ENCODE data around the gene RAPGEF6.
"Not testable (repeated sequence)": the region's sequence is repeated elsewhere in the genome, so short reads cannot be mapped to it uniquely, and the experiment has no call there.

The RAPGEF6 gene

DNA sequence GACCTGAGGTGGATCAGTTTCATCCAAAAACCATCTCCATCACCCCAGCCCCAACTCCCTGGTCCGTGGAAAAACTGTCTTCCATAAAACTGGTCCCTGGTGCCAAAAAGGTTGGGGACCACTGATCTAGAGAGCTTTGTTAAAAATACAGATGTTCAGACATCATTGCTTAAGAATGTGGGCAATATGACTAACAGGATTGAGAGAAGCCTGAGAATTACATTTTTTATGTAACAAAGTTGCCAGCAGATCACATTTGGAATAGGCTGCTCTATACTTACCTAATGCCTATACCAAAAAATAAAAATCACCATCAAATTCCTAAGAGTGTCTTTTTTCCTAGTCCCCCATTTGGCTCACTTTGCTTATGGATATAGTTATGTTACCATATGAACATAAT lies 143.3 kb downstream of the RAPGEF6 start:
- DNase-seq, result peak; percentile 18

DNA sequence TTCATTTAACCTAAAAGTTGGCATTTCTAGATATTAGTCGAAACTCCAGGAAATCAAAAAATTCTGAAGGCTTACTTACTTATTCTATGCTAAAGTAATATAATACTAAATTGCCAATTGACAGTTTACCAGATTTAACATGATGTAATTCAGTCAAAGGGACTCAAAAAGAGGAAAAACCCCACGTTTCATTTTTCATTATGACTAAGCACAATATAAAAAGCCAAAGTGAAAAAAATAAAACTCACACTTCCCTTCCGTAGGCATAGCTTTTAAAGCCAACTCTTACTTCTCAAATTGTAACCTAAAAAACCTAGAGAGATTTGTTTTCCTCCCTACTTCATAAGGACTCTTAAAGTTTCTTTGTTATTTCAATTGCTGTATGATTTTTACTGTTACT lies 146.6 kb downstream of the RAPGEF6 start:
- no peak for DNase-seq

DNA sequence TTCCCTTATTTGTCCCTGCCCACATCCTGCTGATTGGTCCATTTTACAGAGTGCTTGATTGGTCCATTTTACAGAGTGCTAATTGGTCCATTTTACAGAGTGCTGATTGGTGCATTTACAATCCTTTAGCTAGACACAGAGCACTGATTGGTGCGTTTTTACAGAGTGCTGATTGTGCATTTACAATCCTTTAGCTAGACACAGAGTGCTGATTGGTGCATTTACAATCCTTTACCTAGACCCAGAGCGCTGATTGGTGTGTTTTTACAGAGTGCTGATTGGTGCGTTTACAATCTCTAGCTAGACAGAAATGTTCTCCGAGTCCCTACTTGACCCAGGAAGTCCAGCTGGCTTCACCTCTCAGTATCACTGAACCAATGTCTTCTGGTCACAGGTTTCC lies 147.7 kb downstream of the RAPGEF6 start:
- DNase-seq, result not testable (repeated sequence)

DNA sequence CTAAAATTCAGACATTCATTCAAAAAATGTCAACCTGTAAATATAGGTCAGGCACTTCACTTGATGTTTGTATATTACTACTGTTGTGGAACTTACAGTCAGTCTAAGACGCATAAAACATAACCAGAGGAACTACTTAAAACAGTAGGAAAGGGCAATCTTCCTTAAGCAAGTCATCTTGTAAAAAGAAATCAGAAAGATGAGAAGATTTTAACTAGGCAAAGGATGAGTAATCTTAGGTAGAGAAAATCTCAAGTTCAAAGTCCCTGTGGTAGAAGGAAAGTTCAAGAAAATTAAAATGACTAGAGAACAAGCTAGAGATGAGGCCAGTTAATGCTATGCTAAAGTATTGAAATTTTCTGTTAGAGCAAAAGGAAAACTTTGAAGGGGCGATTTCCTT lies 152.4 kb downstream of the RAPGEF6 start:
- no peak for DNase-seq

DNA sequence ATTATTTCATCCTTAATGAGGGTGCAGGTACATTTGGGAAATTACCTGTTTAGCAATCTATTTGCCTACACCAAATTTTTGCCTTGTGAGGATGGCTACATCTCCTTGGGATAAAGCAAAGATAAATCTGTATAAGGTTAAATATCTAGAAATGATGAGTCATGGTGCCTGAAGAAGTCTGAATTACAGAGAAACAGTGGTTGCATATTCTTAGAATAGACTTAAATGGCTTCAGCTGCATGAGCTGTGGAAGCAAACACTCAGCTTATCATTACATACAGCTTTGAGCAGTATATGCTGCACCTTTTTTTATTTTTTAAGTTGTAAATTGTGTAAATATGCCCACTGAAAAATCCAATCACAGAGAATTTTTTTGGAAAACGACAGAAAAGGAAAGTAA lies 153.5 kb downstream of the RAPGEF6 start:
- no peak for DNase-seq

DNA sequence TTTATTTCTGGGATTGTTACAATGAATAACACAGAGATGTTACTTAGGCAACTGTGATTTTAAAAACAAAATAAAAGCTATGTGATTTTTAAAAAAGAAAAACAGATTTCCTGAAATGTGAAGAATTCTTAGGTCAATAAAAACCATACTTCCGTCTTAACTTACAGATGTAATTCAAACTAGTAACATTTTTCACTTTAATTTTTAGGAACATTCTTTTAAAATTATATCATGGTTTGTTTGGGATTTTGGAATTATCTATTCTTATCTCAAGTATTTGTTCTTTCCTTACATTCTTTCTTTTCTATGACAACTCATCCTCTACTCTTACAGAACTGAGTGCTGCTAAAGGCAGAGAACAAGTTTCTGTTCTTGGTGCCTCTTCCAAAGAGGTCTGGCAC lies 159.5 kb downstream of the RAPGEF6 start:
- peak; percentile 55 for DNase-seq

DNA sequence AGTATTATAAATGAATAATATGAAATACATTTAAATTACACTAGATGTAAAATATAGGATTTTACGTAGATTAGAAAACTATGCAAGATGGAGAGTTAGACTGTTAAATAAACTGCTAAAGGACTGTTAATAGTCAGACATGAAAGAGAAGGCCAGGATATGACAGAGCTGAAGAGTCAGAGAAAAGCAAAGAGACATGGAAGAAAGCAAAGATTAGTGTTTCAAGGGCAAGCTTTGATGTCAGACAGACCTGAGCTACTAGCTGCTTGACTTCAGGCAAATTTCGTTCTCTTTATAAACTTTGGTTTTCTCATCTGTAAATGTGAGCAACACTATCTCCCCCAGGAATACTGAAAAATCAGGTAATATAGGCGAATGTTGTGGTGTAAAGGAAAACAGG lies 161.3 kb downstream of the RAPGEF6 start:
- DNase-seq, result no peak

DNA sequence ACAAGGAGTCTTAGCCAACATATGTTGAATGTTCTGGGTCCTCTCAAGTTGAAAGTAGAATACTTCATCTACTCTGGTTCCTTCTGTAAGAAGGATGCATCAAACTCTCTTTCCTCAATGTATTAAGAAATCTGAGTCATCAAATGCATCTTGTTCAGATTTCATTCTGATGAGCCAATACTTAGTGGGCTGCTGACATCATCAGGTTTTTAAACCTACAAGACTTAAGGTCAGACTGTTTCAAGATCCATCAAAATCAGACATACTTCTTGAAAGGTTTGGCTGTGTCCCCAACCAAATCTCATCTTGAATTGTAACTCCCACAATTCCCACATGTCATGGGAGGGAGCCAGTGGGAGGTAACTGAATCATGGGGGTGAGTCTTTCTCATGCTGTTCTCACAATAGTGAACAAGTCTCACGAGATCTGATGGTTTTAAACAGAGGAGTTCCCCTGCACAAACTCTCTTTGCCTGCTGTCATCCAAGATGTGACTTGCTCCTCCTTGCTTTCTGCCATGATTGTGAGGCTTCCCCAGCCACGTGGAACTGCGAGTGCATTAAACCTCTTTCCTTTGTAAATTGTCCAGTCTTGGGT lies 168.8 kb downstream of the RAPGEF6 start:
- DNase-seq, result peak; percentile 75

DNA sequence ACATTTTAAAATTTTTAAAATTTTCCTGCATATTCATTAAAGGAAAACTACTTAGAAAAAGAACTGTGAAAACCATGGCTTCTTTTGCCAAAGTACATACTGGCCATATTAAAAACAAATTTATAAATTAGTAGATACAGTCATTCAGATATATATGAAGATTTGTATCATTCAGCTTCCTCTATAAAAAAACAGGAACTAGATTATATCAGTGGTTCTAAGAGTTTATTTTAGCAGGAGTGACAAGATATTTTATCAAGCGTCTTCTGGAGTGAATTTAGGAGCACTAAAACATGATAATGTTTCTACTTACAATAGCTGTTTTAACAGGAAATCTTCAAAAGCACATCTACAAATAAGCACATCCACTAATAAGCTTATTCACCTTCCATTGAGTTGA lies 171.4 kb downstream of the RAPGEF6 start:
- DNase-seq, result no peak

DNA sequence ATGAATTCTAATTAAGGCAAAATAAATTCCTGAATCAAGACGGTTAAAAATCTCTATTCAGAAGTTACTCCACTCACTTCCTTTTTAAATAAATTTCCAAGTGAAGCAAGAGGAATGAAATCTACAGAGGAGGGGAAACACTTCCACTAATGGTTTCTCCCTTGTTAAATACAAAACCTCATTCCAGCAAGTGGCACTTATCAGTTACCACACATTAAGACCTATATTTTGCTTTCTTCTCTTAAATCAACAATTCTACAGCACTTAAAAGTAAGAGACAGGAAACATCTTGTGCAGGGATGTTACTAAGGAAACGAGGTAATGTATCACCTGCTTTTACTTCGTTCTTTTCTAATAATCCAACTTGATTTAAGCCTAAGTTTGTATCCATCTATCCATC lies 172.6 kb downstream of the RAPGEF6 start:
- no peak for DNase-seq

DNA sequence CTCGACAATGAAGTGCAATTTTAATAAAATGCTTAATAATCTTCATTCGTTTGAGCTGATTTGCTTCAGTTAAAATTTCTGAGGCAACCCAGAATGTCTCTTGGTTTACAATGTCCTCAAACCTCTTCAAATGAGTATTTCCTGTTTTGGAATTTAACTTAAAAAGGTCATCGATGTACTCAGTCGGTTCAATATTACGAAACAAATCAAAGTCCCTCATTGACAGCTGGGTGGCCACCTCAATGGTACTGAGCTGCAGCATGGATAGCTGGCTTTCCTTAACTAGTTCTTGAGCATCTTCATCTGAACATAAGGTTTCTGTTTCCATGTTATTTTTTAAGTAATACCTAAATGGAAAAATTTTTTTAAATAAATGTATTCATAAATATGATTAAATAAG lies 173.3 kb downstream of the RAPGEF6 start:
- no peak for DNase-seq

DNA sequence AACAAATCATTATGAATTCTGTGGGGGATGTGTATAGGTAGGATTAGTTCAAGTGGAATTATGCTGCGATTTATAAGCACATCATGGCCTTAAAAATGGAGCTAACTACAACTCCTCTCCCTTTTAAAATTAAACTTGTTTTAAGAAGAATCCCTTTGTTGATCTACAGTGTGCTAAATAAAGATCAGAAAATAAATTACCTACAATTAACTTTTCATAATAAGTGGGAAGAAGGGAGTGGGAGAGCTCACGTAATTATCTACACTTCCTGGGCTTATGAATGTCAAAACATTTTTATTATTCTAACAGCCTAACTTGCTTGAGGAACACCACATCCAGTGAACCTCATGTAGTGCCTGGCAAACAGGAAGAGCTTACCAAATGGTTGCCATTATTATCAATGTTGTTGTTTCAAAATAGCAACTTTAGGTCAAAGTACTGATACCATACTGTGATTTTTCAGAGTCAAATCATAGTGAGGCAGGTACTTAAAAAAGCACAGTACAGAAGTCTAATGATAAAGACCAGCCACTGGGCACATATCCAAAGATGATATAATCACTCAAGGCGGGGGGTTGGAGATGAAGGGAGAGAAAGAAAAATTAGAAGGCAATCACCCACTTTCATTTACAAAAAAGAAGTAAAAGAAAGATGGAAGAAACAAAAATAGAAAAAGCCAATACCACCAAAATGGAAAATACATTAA lies 174.0 kb downstream of the RAPGEF6 start:
- DNase-seq, result no peak

DNA sequence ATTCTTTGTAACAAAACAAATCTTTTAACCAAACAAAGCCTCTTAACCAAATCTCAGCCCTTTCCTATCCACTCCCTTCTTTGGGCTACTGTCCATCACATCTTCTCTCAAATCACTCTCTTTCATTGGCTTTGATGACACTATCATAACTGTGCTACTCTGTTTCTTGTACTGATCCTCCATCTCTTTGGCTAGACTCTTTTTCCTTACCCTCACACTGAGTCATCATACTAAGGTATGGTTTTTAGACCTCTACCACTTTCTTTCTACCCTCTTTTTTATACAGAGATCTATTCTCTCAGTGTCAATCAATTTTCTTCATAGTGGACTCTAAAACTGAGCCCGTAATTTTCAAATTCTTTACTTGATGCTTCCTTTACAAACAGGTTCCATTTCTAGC lies 174.9 kb downstream of the RAPGEF6 start:
- DNase-seq, result no peak

DNA sequence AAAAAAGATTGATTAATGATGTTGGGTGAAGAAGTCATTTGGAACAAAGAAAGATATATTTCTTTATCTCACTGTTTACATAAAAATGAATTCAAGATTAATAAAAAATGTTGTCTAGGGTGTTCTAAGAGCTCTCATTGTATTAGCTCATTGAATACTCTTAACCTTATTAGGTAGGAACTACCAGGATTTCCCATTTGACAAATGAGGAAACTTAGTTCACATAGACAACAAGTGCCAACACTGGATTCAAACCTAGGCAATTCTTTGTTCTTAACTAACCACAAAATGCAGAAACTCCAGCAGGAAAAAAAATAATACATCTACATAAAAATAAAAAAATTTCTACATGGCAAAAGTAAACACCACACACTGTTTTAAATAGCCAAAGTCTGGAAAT lies 175.8 kb downstream of the RAPGEF6 start:
- no peak for DNase-seq

DNA sequence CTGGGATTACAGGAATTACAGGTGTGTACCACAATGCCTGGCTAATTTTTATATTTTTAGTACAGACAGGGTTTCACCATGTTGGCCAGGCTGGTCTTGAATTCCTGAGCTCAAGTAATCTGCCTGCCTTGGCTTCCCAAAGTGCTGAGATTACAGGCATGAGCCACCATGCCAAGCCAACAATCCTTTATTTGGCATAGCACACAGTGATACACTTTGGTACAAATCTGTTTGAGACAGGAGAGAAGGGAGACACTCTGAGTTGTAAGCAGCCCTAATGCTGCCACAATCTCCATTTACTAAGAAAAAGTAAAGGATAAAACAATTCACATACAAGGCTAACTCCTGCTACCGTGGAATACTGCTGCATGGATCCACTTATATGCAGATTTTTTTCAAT lies 177.8 kb downstream of the RAPGEF6 start:
- no peak for DNase-seq

DNA sequence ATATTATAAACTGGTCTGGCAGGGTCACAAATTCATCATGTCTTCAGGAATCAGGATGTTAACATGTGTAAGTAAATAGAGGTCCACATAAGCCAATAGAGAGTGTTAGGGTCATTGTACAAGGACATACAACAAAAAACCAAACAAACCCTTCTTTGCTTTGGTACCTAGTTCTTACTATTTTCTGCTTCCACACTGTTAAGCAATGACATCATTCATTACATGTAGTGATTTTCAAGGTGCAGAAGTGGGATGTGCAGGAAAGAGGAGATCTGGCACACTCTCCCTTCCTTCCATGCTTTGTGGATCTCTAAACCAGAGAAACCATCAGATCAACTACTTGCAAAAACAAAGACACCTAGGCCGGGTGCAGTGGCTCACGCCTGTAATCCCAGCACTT lies 184.1 kb downstream of the RAPGEF6 start:
- no peak for DNase-seq

DNA sequence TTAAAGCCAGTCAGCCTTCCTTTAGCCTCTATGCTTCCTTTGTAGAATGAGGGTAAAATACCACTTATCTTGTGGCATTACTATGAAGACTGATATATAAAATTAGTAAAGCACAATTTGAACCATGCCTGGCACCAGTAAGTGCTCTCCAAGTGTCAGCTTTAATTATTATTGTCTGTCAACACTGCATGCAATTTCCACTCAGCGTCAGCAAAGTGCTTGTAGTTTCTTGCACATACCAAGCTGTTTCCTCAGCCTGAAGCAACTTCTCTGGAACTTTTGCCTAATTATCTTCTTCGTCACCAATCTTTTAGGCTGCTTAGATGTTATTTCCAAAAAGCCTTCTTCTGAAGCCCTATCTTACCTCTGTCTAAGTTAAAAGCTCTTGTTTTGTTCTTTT lies 193.8 kb downstream of the RAPGEF6 start:
- no peak for DNase-seq

DNA sequence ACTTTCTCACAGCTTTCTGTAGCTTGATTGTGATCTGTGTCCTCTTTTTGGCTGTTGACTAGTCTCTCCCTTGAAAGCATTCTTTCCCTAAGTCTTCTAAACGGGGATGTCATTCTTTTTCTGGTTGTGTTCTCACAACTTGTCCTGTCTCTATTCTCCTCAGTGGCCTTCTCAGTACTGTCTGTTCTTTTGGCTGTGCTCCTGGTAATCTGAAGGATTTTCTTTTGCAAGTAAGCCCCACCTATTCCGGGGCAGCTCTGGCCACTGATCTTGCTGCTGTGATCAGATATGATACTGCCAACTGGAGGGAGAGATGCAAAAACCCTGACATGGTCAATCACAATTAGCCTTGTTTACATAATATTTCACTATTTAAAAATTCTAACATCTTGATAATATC lies 198.9 kb downstream of the RAPGEF6 start:
- no peak for DNase-seq

DNA sequence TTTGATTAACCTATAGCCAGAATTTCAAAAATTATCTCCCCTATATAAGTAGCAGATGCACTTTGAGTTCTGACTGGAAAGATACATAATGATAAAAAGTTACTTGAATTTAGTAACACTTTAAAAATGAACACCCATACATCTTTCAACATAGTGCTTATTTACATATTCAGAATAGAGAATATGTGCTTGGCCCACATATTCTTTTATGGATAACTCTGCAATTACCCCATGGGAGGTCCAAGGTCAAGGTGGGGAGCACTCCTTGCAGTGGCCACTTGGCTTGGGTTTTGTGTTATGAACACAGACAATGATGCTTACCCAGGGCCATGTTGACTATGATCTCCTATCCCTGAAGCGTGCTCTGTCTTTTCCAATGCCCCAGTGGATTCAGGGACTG lies 201.9 kb downstream of the RAPGEF6 start:
- DNase-seq, result no peak

DNA sequence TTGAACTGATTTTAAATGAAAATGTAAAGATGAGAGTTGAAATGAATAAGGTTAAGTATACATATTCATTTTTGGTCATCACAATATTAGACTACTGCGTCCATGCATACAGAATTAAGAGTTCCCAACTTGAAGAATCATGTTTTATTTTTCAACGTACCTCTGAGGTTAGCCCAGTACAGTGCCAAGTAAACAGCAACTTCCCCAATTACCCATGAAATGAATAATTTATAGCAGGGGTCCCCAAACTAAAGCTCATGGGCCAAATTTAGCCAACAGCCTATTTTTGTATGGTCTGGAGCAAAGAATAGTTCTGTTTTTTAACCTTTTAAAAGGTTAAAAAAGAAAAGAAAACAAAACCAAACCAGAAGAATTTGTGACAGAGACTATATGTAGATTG lies 203.2 kb downstream of the RAPGEF6 start:
- no peak for DNase-seq

DNA sequence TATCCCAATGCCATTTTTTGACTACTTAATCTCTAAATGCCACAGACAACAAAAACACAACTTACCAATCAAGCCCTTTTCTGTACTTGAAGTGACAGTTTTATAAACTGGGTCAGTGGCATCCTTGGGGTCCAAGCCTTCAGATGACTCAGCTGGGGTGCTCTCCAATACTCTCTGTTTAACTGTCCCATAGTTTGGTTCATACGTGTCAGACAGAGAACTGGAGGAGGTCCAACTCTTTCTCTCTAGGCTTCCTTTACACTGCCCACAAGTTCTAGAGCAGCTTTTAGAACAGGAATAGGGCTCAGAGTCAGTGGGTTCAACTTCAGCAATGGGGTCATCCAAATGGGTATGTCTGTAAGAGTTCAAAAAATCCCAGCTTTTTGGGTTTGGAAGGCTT lies 204.2 kb downstream of the RAPGEF6 start:
- no peak for DNase-seq

DNA sequence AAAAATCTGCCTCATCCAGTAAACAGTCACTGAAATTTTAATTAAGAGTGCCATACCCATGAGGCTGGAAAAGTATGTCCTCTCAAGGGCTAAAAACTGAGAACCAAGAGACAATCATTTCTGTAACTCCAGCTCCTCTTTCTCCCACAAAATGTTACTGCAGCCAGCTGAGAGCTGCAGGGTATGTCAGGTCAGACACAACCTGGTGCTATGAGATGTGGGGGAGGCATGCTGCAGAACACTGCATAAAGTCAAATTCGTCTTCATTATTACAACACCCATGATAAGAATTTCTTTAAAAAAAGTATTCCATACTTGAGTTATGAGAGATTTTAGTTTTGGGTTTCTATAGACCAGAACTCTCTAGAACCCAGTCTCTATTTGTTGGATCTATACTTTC lies 209.0 kb downstream of the RAPGEF6 start:
- DNase-seq, result no peak

DNA sequence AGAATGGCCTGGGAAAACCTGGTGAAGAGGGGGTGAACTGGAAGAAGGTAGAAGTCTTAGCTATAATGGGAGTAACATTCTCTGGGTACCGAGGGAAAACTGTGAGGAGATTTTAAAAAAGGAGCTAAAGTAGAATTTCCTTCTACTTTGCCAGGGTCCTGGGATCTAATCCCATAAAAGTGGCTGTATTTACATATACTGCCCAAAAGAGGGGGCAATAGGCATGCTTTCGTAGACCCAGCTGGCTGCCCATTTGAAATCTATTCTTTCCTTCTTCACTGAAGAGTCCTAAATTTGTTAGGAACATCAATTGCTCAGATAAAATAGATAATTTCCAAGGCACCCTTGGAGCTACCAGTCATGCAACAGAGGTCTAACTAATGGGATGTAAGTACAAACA lies 212.0 kb downstream of the RAPGEF6 start:
- DNase-seq, result peak; percentile 27

DNA sequence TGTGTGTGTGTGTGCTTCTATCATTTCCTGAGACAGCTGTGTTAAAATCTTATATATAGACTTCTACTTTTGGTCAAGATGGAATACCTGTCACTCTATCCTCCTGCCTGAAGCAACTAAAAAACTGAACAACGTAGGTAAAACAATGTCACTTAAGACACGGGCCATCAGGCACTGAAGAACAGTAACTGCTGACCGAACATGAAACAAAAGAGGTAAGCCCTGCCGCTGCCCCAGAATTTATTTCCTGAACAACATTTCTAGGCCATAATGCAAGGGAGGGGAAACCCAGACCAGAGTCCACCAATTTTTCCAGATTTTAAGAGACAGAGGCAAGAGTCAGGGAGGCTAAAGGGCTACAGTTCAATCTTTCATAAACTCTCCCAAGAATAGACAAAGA lies 215.2 kb downstream of the RAPGEF6 start:
- no peak for DNase-seq

DNA sequence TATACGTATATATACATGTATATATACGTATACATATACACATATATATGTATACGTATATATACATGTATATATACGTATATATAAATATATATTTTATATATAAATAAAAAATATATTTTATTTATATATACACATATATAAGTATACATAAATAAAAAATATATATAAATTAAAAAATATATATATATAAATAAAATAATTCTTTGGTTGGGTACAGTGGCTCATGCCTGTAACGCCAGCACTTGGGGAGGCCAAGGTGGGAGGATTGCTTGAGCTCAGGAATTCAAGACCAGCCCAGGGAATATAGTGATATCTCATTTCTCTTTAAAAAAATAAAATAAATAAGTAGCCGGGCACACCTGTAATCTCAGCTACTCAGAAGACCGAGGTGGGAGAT lies 216.2 kb downstream of the RAPGEF6 start:
- no peak for DNase-seq

All from fibroblast of skin of scalp (primary cell).